ENCODE data around the gene REP15. TPM values are rescaled to one million over a fixed set of nuclear protein-coding genes. Genes with fewer than 3 reads are reported as not detected.

REP15 gene
- total RNA-seq, 2 experiments from 2014 or later = not detected

- TF ChIP-seq CTCF (IDR thresholded peaks at IDR 0.05) = no peak
- Histone ChIP-seq H3K27ac (ENCODE audit: low read depth in 1 of 2, low read length in 2 of 2) (peak within 1 kb of the TSS; percentile 60 to 69), H3K27me3 (ENCODE audit: control insufficient read depth in 1 of 2, insufficient read depth in 2 of 2, low read length in 2 of 2) (no peaks in the 10 kb centered on the region), H3K9me3 (ENCODE audit: control insufficient read depth in 1 of 2, insufficient read depth in 1 of 2, low read length in 2 of 2) (no peaks in the 10 kb centered on the region), H3K36me3 (ENCODE audit: insufficient read depth, low read length) (peaks cover 10% of the 10 kb centered on the region), H3K4me1 (ENCODE audit: insufficient read depth, low read length) (peaks cover 25% of the 10 kb centered on the region), H3K4me3 (ENCODE audit: low read length) (peak within 1 kb of the TSS; percentile 71)
- no peaks in the 10 kb centered on the region for H3K27me3 Mint-ChIP-seq
- ChIA-PET CTCF (no interaction called here), POLR2A (interaction anchor here (1.0 to 3.2 kb wide), 5 partner anchors 69 to 879 kb away, joined by 3 to 17 read pairs (median 4); partner anchors contain the start of genes CCDC91, KLHL42, MANSC4 and PPFIBP1)
- H3K4me3 Mint-ChIP-seq = peak within 1 kb of the TSS; percentile 98
- H3K36me3 Mint-ChIP-seq (ENCODE audit: low read depth) = peaks cover 36% of the 10 kb centered on the region
- intact Hi-C loops (cut with DNase I, micrococcal nuclease) = loop anchor here (2.0 to 10.0 kb wide), 6 partner anchors 72 to 1674 kb away; partner anchors contain the start of genes CCDC91 (in 1 of the 2), ERGIC2 (in 1 of the 2), KLHL42 (in 1 of the 2) and MANSC4 (in 1 of the 2)
- H3K27ac Mint-ChIP-seq = peak within 1 kb of the TSS; percentile 96
- peaks cover 41% of the 10 kb centered on the region for H3K4me1 Mint-ChIP-seq (ENCODE audit: low read depth)
- ATAC-seq (ENCODE audit: poor library complexity) (peak; percentile 96), DNase-seq (peak; percentile 83 to 95 (median 88))
- H3K9me3 Mint-ChIP-seq = no peaks in the 10 kb centered on the region
Observed at GRCh38 chr12:27710592-27711316, 14.5 kb downstream of the REP15 start, which contains the start of gene MRPS35. TSS of gene MRPS35 (plus strand) at chr12:27710832. CDS start at chr12:27710844, 12 bp downstream.

- Histone ChIP-seq H3K9me3 (ENCODE audit: control insufficient read depth in 1 of 2, insufficient read depth in 1 of 2, low read length in 2 of 2) (no peaks in the 10 kb centered on the region), H3K36me3 (ENCODE audit: insufficient read depth, low read length) (peaks cover 14% of the 10 kb centered on the region), H3K4me3 (ENCODE audit: low read length) (peak overlapping the region; percentile 71), H3K27ac (ENCODE audit: low read depth in 1 of 2, low read length in 2 of 2) (peak overlapping the region in 1 of 2 donors; percentile 24), H3K4me1 (ENCODE audit: insufficient read depth, low read length) (peaks cover 25% of the 10 kb centered on the region), H3K27me3 (ENCODE audit: control insufficient read depth in 1 of 2, insufficient read depth in 2 of 2, low read length in 2 of 2) (no peaks in the 10 kb centered on the region)
- POLR2A ChIA-PET = interaction anchor here (3.2 kb wide), 1 partner anchor 69 kb away, joined by 17 read pairs; the partner anchor contains the start of genes KLHL42 and MANSC4
- DNase-seq (peak in 3 of 14 experiments; percentile 17 to 30 (median 24)), ATAC-seq (ENCODE audit: poor library complexity) (no peak)
- peak overlapping the region; percentile 96 for H3K27ac Mint-ChIP-seq
- intact Hi-C loops (cut with DNase I, micrococcal nuclease) = loop anchor here (2.0 to 10.0 kb wide), 6 partner anchors 71 to 1674 kb away; partner anchors contain the start of genes CCDC91 (in 1 of the 2), ERGIC2 (in 1 of the 2), KLHL42 (in 1 of the 2) and MANSC4 (in 1 of the 2)
- no peaks in the 10 kb centered on the region for H3K9me3 Mint-ChIP-seq
- no peaks in the 10 kb centered on the region for H3K27me3 Mint-ChIP-seq
- peak overlapping the region; percentile 98 for H3K4me3 Mint-ChIP-seq
- H3K36me3 Mint-ChIP-seq (ENCODE audit: low read depth) = peaks cover 40% of the 10 kb centered on the region
- CTCF ChIA-PET = no interaction called here
- TF ChIP-seq CTCF (IDR thresholded peaks at IDR 0.05) = no peak
- peaks cover 41% of the 10 kb centered on the region for H3K4me1 Mint-ChIP-seq (ENCODE audit: low read depth)
Observed at GRCh38 chr12:27711317-27711682, 15.1 kb downstream of the REP15 start.

- H3K27me3 Mint-ChIP-seq = no peaks in the 10 kb centered on the region
- no peak overlapping the region for H3K4me3 ChIP-seq (ENCODE audit: low read length)
- peaks cover 25% of the 10 kb centered on the region for H3K4me1 ChIP-seq (ENCODE audit: insufficient read depth, low read length)
- POLR2A ChIA-PET = interaction anchor here (3.2 kb wide), 1 partner anchor 68 kb away, joined by 17 read pairs; the partner anchor contains the start of genes KLHL42 and MANSC4
- no peaks in the 10 kb centered on the region for H3K9me3 Mint-ChIP-seq
- peaks cover 19% of the 10 kb centered on the region for H3K36me3 ChIP-seq (ENCODE audit: insufficient read depth, low read length)
- peak overlapping the region; percentile 98 for H3K4me3 Mint-ChIP-seq
- H3K36me3 Mint-ChIP-seq (ENCODE audit: low read depth) = peaks cover 43% of the 10 kb centered on the region
- H3K9me3 ChIP-seq (ENCODE audit: control insufficient read depth in 1 of 2, insufficient read depth in 1 of 2, low read length in 2 of 2) = no peaks in the 10 kb centered on the region
- H3K27ac ChIP-seq (ENCODE audit: low read depth in 1 of 2, low read length in 2 of 2) = no peak overlapping the region
- no peaks in the 10 kb centered on the region for H3K27me3 ChIP-seq (ENCODE audit: control insufficient read depth in 1 of 2, insufficient read depth in 2 of 2, low read length in 2 of 2)
- intact Hi-C loops (cut with DNase I, micrococcal nuclease) = loop anchor here (2.0 to 10.0 kb wide), 6 partner anchors 70 to 1673 kb away; partner anchors contain the start of genes CCDC91 (in 1 of the 2), ERGIC2 (in 1 of the 2), KLHL42 (in 1 of the 2) and MANSC4 (in 1 of the 2)
- CTCF ChIA-PET = no interaction called here
- peak overlapping the region; percentile 96 for H3K27ac Mint-ChIP-seq
- H3K4me1 Mint-ChIP-seq (ENCODE audit: low read depth) = peaks cover 41% of the 10 kb centered on the region
- ATAC-seq (ENCODE audit: poor library complexity) (no peak), DNase-seq (peak in 1 of 14 experiments; percentile 4)
- TF ChIP-seq CTCF (IDR thresholded peaks at IDR 0.05) = no peak
Observed at GRCh38 chr12:27711967-27712366, 15.7 kb downstream of the REP15 start.
